Measurements from ENCODE around the gene GPR21. TPM values are rescaled to one million over a fixed set of nuclear protein-coding genes. Genes with fewer than 3 reads are reported as not detected.

GPR21 gene
- total and polyA plus RNA-seq, 2 experiments from 2014 or later: 0.65 TPM; not detected in 1

DNA sequence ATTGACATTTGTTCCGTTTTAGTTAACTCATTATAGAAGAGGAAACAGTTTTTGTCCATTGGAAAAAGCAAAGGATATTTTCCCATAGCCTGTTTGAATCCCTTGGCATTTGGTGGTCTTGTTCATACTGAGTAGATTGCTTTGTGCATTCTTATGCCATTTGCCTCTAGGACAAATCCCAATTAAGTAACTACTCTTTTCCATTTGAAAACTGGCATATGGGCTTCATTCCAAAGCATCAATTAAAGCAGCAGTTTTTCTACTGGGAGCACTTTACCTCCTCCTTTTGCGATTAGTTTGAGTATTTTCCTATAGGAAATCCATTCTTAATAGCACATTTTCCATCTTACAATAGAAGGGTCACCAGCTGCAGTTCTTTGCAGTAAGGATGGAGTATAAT, 31.2 kb downstream of the GPR21 start:
- DNase-seq: no peak
- H3K27me3 ChIP-seq (replicated peaks; ENCODE audit: insufficient read depth): no peaks in the 10 kb centered on the region
- no peak overlapping the region for H2AFZ ChIP-seq
- in situ Hi-C loops (cut with MboI): no loop called here
- H3K9me2 ChIP-seq (ENCODE audit: insufficient read depth): no peaks in the 10 kb centered on the region; the same call in 1 of the 2 replicates
- peaks cover 28% of the 10 kb centered on the region; the same call in 1 of the 2 replicates for H3K36me3 ChIP-seq (ENCODE audit: low read depth)
- H3K4me3 ChIP-seq: no peak overlapping the region
- H3K27ac ChIP-seq: no peak overlapping the region
- H3K4me2 ChIP-seq (ENCODE audit: unreplicated experiment): no peak overlapping the region
- H4K20me1 ChIP-seq (ENCODE audit: insufficient read depth): no peaks in the 10 kb centered on the region
- no peak for TF ChIP-seq EZH2phosphoT487 (IDR thresholded peaks at IDR 0.05; ENCODE audit: insufficient read depth, low read depth)
- no peaks in the 10 kb centered on the region for H3K9me3 ChIP-seq (ENCODE audit: low read depth)
- WGBS, 2 experiments (ENCODE audit: low coverage in 1 of 2, low lambda C conversion rate in 2 of 2, missing lambda C conversion rate in 2 of 2): 98 to 100% methylated on average over 2 of the region's 2 CpGs
- peaks cover 52% of the 10 kb centered on the region for H3K4me1 ChIP-seq (ENCODE audit: insufficient read depth)
- H3K9ac ChIP-seq: no peak overlapping the region
- peaks cover 36% of the 10 kb centered on the region for H3F3A ChIP-seq (ENCODE audit: insufficient read depth)
- H3K79me2 ChIP-seq (ENCODE audit: insufficient read depth): no peaks in the 10 kb centered on the region

DNA sequence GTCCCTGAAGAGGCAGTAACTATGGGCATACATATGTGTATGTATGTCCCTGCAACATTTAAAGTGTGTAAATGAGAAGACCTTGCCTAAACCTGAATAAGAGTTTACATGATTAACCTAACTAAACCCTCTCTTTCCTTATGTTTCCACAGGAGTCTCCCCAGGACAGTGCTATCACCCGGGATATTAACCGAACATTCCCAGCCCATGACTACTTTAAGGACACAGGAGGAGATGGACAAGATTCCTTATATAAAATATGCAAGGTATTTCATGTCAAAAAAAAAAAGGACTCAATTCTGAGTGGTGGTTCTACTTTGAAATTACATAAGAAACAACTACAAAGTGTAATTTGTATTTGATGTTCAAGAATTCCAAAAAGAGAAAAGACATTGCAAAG, 31.7 kb downstream of the GPR21 start:
- peaks cover 52% of the 10 kb centered on the region for H3K4me1 ChIP-seq (ENCODE audit: insufficient read depth)
- in situ Hi-C loops (cut with MboI): no loop called here
- no peaks in the 10 kb centered on the region for H3K79me2 ChIP-seq (ENCODE audit: insufficient read depth)
- no peaks in the 10 kb centered on the region for H3K9me3 ChIP-seq (ENCODE audit: low read depth)
- 69 to 86% methylated on average over 2 of the region's 2 CpGs for WGBS, 2 experiments (ENCODE audit: low coverage in 1 of 2, low lambda C conversion rate in 2 of 2, missing lambda C conversion rate in 2 of 2)
- H2AFZ ChIP-seq: no peak overlapping the region
- no peak overlapping the region for H3K27ac ChIP-seq
- peak overlapping the region; percentile 21 for H3K4me2 ChIP-seq (ENCODE audit: unreplicated experiment)
- DNase-seq: no peak
- no peaks in the 10 kb centered on the region; the same call in 1 of the 2 replicates for H3K9me2 ChIP-seq (ENCODE audit: insufficient read depth)
- no peak overlapping the region for H3K4me3 ChIP-seq
- H3F3A ChIP-seq (ENCODE audit: insufficient read depth): peaks cover 37% of the 10 kb centered on the region
- H3K9ac ChIP-seq: no peak overlapping the region
- H4K20me1 ChIP-seq (ENCODE audit: insufficient read depth): no peaks in the 10 kb centered on the region
- peaks cover 28% of the 10 kb centered on the region; the same call in 1 of the 2 replicates for H3K36me3 ChIP-seq (ENCODE audit: low read depth)
- H3K27me3 ChIP-seq (replicated peaks; ENCODE audit: insufficient read depth): no peaks in the 10 kb centered on the region
- TF ChIP-seq EZH2 (IDR thresholded peaks at IDR 0.05; ENCODE audit: insufficient read depth, poor library complexity, severe bottlenecking): no peak
- TF ChIP-seq EZH2phosphoT487 (IDR thresholded peaks at IDR 0.05; ENCODE audit: insufficient read depth, low read depth): no peak

DNA sequence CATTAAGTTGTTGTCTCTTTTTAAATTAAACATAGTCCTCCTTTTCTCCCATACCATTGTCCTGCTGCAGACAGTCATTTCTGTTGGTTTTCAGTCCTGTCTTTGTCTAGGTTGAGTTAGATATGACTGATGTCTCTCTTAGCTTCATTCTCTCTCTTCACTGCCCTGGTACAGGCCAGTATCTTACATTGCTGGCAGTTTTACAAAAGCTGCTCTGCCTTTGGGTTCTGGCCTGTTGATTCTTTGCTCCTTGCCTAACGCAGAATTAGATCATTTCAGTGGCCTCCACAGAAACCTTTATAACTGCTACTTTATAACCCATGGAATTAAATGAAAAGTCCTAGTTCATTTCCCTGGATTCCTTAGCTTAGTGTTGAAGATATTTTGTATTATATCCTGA, 33.7 kb downstream of the GPR21 start:
- no peak overlapping the region for H3K4me3 ChIP-seq
- no peak overlapping the region for H3K4me2 ChIP-seq (ENCODE audit: unreplicated experiment)
- H3K9me3 ChIP-seq (ENCODE audit: low read depth): no peaks in the 10 kb centered on the region
- peaks cover 30% of the 10 kb centered on the region for H3F3A ChIP-seq (ENCODE audit: insufficient read depth)
- H3K9ac ChIP-seq: no peak overlapping the region
- in situ Hi-C loops (cut with MboI): no loop called here
- DNase-seq: no peak
- no peaks in the 10 kb centered on the region for H3K79me2 ChIP-seq (ENCODE audit: insufficient read depth)
- 96 to 100% methylated on average over 1 of the region's 1 CpG for WGBS, 2 experiments (ENCODE audit: low coverage in 1 of 2, low lambda C conversion rate in 2 of 2, missing lambda C conversion rate in 2 of 2)
- no peaks in the 10 kb centered on the region; the same call in 1 of the 2 replicates for H3K9me2 ChIP-seq (ENCODE audit: insufficient read depth)
- no peak overlapping the region for H2AFZ ChIP-seq
- no peak overlapping the region for H3K27ac ChIP-seq
- TF ChIP-seq EZH2phosphoT487 (IDR thresholded peaks at IDR 0.05; ENCODE audit: insufficient read depth, low read depth) (no peak), EZH2 (IDR thresholded peaks at IDR 0.05; ENCODE audit: insufficient read depth, poor library complexity, severe bottlenecking) (no peak)
- H4K20me1 ChIP-seq (ENCODE audit: insufficient read depth): no peaks in the 10 kb centered on the region
- H3K27me3 ChIP-seq (replicated peaks; ENCODE audit: insufficient read depth): no peaks in the 10 kb centered on the region
- peaks cover 39% of the 10 kb centered on the region; the same call in 1 of the 2 replicates for H3K36me3 ChIP-seq (ENCODE audit: low read depth)
- H3K4me1 ChIP-seq (ENCODE audit: insufficient read depth): peaks cover 46% of the 10 kb centered on the region

DNA sequence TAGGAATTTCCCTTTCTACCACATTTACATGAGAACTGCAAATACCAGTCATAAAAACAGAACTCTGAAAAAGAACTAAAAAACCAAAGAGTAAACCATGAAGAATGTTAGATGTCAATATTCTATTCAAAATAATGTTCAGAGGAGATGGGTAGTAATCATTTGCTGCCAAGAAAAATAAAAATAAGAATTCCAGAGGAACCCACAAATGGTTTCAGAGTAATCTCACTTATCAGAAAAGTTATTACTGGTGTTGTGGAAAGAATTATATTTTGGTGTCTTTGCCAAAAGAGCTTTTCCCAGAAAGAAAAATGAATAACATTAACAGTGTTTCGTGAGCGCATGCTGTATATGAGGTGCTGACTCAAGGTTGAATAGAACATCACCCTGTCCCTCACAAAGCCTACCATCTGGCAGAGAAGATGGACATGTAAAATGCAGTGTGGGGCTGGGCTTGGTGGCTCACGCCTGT, 35.6 kb downstream of the GPR21 start:
- H4K20me1 ChIP-seq (ENCODE audit: insufficient read depth): no peaks in the 10 kb centered on the region
- peak overlapping the region; percentile 46 for H3K27ac ChIP-seq
- H3K9me3 ChIP-seq (ENCODE audit: low read depth): no peaks in the 10 kb centered on the region
- peaks cover 23% of the 10 kb centered on the region for H3F3A ChIP-seq (ENCODE audit: insufficient read depth)
- H3K9ac ChIP-seq: no peak overlapping the region
- no peaks in the 10 kb centered on the region for H3K27me3 ChIP-seq (replicated peaks; ENCODE audit: insufficient read depth)
- TF ChIP-seq EZH2phosphoT487 (IDR thresholded peaks at IDR 0.05; ENCODE audit: insufficient read depth, low read depth) (peak; percentile 90), EZH2 (IDR thresholded peaks at IDR 0.05; ENCODE audit: insufficient read depth, poor library complexity, severe bottlenecking) (no peak)
- peak overlapping the region; percentile 13 for H3K4me2 ChIP-seq (ENCODE audit: unreplicated experiment)
- H3K36me3 ChIP-seq (ENCODE audit: low read depth): peaks cover 38% of the 10 kb centered on the region; the same call in 1 of the 2 replicates
- no peaks in the 10 kb centered on the region for H3K79me2 ChIP-seq (ENCODE audit: insufficient read depth)
- no peak overlapping the region for H2AFZ ChIP-seq
- WGBS, 2 experiments (ENCODE audit: low coverage in 1 of 2, low lambda C conversion rate in 2 of 2, missing lambda C conversion rate in 2 of 2): 21 to 37% methylated on average over 3 of the region's 3 CpGs
- peak; percentile 89 for DNase-seq
- H3K9me2 ChIP-seq (ENCODE audit: insufficient read depth): no peaks in the 10 kb centered on the region; the same call in 1 of the 2 replicates
- in situ Hi-C loops (cut with MboI): no loop called here
- H3K4me1 ChIP-seq (ENCODE audit: insufficient read depth): peaks cover 38% of the 10 kb centered on the region
- no peak overlapping the region for H3K4me3 ChIP-seq

DNA sequence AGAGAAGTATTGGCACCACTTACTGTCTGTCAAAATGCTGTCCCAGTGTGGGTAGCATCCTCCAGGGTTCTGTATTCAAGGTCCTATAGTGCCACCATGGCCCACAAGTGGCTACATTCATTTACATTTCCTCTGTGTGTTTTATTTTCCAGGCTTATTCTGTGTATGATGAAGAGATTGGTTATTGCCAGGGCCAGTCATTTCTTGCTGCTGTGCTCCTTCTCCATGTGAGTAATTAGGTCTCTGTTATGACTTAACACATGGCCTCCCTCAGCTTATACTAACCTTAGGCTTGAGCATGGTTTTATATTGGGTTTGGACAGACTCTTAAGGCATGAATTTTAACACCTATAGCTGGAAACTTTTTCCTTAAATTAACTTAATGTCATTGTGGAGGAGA, 36.7 kb downstream of the GPR21 start:
- H3K4me2 ChIP-seq (ENCODE audit: unreplicated experiment): no peak overlapping the region
- no peaks in the 10 kb centered on the region for H3K27me3 ChIP-seq (replicated peaks; ENCODE audit: insufficient read depth)
- no peak overlapping the region for H2AFZ ChIP-seq
- DNase-seq: peak; percentile 23
- H3K4me3 ChIP-seq: no peak overlapping the region
- no peaks in the 10 kb centered on the region for H3K9me2 ChIP-seq (ENCODE audit: insufficient read depth)
- TF ChIP-seq EZH2 (IDR thresholded peaks at IDR 0.05; ENCODE audit: insufficient read depth, poor library complexity, severe bottlenecking) (no peak), EZH2phosphoT487 (IDR thresholded peaks at IDR 0.05; ENCODE audit: insufficient read depth, low read depth) (no peak)
- H3K27ac ChIP-seq: no peak overlapping the region
- H4K20me1 ChIP-seq (ENCODE audit: insufficient read depth): no peaks in the 10 kb centered on the region
- H3K4me1 ChIP-seq (ENCODE audit: insufficient read depth): peaks cover 36% of the 10 kb centered on the region
- no peak overlapping the region for H3K9ac ChIP-seq
- no peaks in the 10 kb centered on the region for H3K79me2 ChIP-seq (ENCODE audit: insufficient read depth)
- in situ Hi-C loops (cut with MboI): no loop called here
- peaks cover 30% of the 10 kb centered on the region for H3F3A ChIP-seq (ENCODE audit: insufficient read depth)
- H3K36me3 ChIP-seq (ENCODE audit: low read depth): peaks cover 36% of the 10 kb centered on the region; the same call in 1 of the 2 replicates
- H3K9me3 ChIP-seq (ENCODE audit: low read depth): no peaks in the 10 kb centered on the region
